Natural killer cell (primary cell): ENCODE results near the gene PHC1. TPM values are rescaled to one million over a fixed set of nuclear protein-coding genes. Genes with fewer than 3 reads are reported as not detected.

Experiments used
- ATAC-seq, 3 donors: fragments of 150-1000 bp in 2 of 3; fragments of 200-7000 bp in 1 of 3; cut with Tn5 transposase; 1 replicate in 1 of 3; 2 replicates in 2 of 3; pipeline ENCODE4 v1.10.0; 2021; ENCODE audit warnings: mild to moderate bottlenecking in 2 of 3, moderate library complexity in 2 of 3
- DNase-seq, 2 donors: peaks; one replicate each; pipeline versions ENCODE4 v3.0.0 to v3.0.0-alpha.2; 2013 to 2021; ENCODE audit warnings: mixed read lengths in 1 of 2
- H3K27ac ChIP-seq: one replicate; pipeline ENCODE4 v1.5.1; 2013; ENCODE audit warnings: mild to moderate bottlenecking, low read length
- H3K27me3 ChIP-seq: one replicate; pipeline ENCODE4 v1.6.1; 2013; ENCODE audit warnings: low read length; ENCODE audit not compliant: control insufficient read depth, insufficient read depth
- H3K36me3 ChIP-seq: one replicate; pipeline ENCODE4 v1.6.1; 2013; ENCODE audit warnings: low read length; ENCODE audit not compliant: control insufficient read depth, insufficient read depth
- H3K4me1 ChIP-seq: one replicate; pipeline ENCODE4 v1.6.1; 2013; ENCODE audit warnings: low read length; ENCODE audit not compliant: control insufficient read depth, insufficient read depth
- H3K4me3 ChIP-seq: one replicate; pipeline ENCODE4 v1.5.1; 2013; ENCODE audit warnings: low read length
- H3K9me3 ChIP-seq: one replicate; pipeline ENCODE4 v1.6.1; 2013; ENCODE audit warnings: low read length; ENCODE audit not compliant: control insufficient read depth, insufficient read depth
- H3K27ac Mint-ChIP-seq, 2 donors: one replicate each; pipeline ENCODE4 v1.8.0; 2022; ENCODE audit warnings: mild to moderate bottlenecking in 2 of 2, mixed read lengths in 2 of 2, moderate library complexity in 1 of 2
- H3K27me3 Mint-ChIP-seq, 2 donors: one replicate each; pipeline ENCODE4 v1.8.0; 2022; ENCODE audit warnings: low read depth in 2 of 2, mixed read lengths in 2 of 2
- H3K36me3 Mint-ChIP-seq: one replicate; pipeline ENCODE4 v1.8.0; 2022; ENCODE audit warnings: mixed read lengths
- H3K4me1 Mint-ChIP-seq, 2 donors: one replicate each; pipeline ENCODE4 v1.8.0; 2022; ENCODE audit warnings: mixed read lengths in 2 of 2
- H3K4me3 Mint-ChIP-seq: one replicate; pipeline ENCODE4 v1.8.0; 2022; ENCODE audit warnings: mild to moderate bottlenecking, moderate library complexity, mixed read lengths
- H3K9me3 Mint-ChIP-seq, 2 donors: one replicate each; pipeline ENCODE4 v1.8.0; 2022; ENCODE audit warnings: mixed read lengths in 2 of 2
- WGBS: methylation state at CpG from one replicate; pipeline ENCODE4 v1.1.7; 2013; ENCODE audit warnings: missing lambda C conversion rate; ENCODE audit not compliant: insufficient coverage; 5-methylcytosine and 5-hydroxymethylcytosine counted together
- intact Hi-C: fragments of 100-400 bp; cut with micrococcal nuclease; formaldehyde crosslinking; loops from one replicate; pipeline ENCODE4 v1.14.2; 2022
- total RNA-seq, 4 donors: library from RNA; stranded (reverse); fragments of 120-200 nt in 1 of 4; gene quantifications; one replicate each; pipeline versions ENCODE4 v1.2.3 to v1.2.4, GENCODE V29; 2013 to 2022
- TF ChIP-seq, protein P1 (sequence below): fragments of 200-600 bp; IDR thresholded peaks from one replicate; pipeline ENCODE4 v1.8.0; 2022; ENCODE audit warnings: antibody characterized with exemption

PHC1 gene
- total RNA-seq, 3 donors from 2014 or later (not counting 1 experiment from before 2014, with no cell fraction given) = 37.8 to 39.6 (median 38.6) TPM

- peaks cover 2% of the 10 kb centered on the region for H3K36me3 ChIP-seq
- H3K4me3 ChIP-seq = peak within 1 kb of the TSS; percentile 52
- H3K27me3 Mint-ChIP-seq = no peaks in the 10 kb centered on the region
- H3K4me1 ChIP-seq = peaks cover 45% of the 10 kb centered on the region
- peak within 1 kb of the TSS; percentile 90 to 96 for H3K27ac Mint-ChIP-seq
- TF ChIP-seq, protein P1, sequence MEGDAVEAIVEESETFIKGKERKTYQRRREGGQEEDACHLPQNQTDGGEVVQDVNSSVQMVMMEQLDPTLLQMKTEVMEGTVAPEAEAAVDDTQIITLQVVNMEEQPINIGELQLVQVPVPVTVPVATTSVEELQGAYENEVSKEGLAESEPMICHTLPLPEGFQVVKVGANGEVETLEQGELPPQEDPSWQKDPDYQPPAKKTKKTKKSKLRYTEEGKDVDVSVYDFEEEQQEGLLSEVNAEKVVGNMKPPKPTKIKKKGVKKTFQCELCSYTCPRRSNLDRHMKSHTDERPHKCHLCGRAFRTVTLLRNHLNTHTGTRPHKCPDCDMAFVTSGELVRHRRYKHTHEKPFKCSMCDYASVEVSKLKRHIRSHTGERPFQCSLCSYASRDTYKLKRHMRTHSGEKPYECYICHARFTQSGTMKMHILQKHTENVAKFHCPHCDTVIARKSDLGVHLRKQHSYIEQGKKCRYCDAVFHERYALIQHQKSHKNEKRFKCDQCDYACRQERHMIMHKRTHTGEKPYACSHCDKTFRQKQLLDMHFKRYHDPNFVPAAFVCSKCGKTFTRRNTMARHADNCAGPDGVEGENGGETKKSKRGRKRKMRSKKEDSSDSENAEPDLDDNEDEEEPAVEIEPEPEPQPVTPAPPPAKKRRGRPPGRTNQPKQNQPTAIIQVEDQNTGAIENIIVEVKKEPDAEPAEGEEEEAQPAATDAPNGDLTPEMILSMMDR = no peak
- peak in 1 of 2 donors; percentile 43 for DNase-seq
- H3K9me3 Mint-ChIP-seq = no peaks in the 10 kb centered on the region
- H3K27ac ChIP-seq = peak within 1 kb of the TSS; percentile 92
- H3K27me3 ChIP-seq = no peaks in the 10 kb centered on the region
- WGBS = 9% methylated on average over 2 of the region's 2 CpGs
- H3K36me3 Mint-ChIP-seq = no peaks in the 10 kb centered on the region
- ATAC-seq = peak; percentile 53 to 75 (median 62)
- H3K4me3 Mint-ChIP-seq = peak within 1 kb of the TSS; percentile 94
- H3K9me3 ChIP-seq = no peaks in the 10 kb centered on the region
- peaks cover 68 to 71% of the 10 kb centered on the region in 2 donors for H3K4me1 Mint-ChIP-seq
- intact Hi-C loops = loop anchor here (2.0 kb wide), 2 partner anchors 39 to 49 kb away; no protein-coding TSS in a partner anchor
Observed at GRCh38 chr12:8989413-8989812, 75.1 kb downstream of the PHC1 start, which contains the start of gene KLRG1. TSS of gene KLRG1 (plus strand) at chr12:8989546. CDS start at chr12:8989636, 90 bp downstream.

Other genes starting within 250 kb of the PHC1 start
- gene RIMKLB, start 216.5 kb upstream of the PHC1 start, total RNA-seq = 10 to 100 TPM; 13.7 to 16.3 (median 15.4) TPM
- gene A2ML1, start 91.9 kb upstream of the PHC1 start, total RNA-seq = not detected
- gene M6PR, start 35.1 kb downstream of the PHC1 start, total RNA-seq = 100 to 1,000 TPM; 245 to 270 (median 255) TPM
- 100 to 1,000 TPM in 1 of 3 donors, 10 to 100 TPM in 2; 76.3 to 165 (median 86.2) TPM for gene KLRG1, start 75.0 kb downstream of the PHC1 start, total RNA-seq
- gene A2M, start 201.4 kb downstream of the PHC1 start, total RNA-seq = under 1 TPM in 1 of 3 donors, not detected in 2; 0.08 TPM